Measurements from ENCODE around the gene OPN3. TPM values are rescaled to one million over a fixed set of nuclear protein-coding genes. Genes with fewer than 3 reads are reported as not detected.
"Not testable (repeated sequence)": the region's sequence is repeated elsewhere in the genome, so short reads cannot be mapped to it uniquely, and the experiment has no call there.

Gene OPN3
- total RNA-seq, 2 donors from 2014 or later, result 7.2 to 13.4 TPM

GRCh38 chr1:241674805-241675384 lies 34.7 kb upstream of the OPN3 start:
- Histone ChIP-seq H3K27me3 (replicated peaks; ENCODE audit: insufficient read depth) (no peaks in the 10 kb centered on the region), H3K9me3 (no peaks in the 10 kb centered on the region), H3K4me1 (ENCODE audit: control insufficient read depth in 1 of 2, low read depth in 2 of 2) (no peaks in the 10 kb centered on the region), H3K4me3 (no peak overlapping the region), H3K27ac (no peak overlapping the region), H3K36me3 (no peaks in the 10 kb centered on the region)
- DNase-seq (ENCODE audit: low spot score) (no peak), ATAC-seq (ENCODE audit: insufficient number of reproducible peaks, low FRiP score, low read depth) (no peak)
- TF ChIP-seq CTCF (IDR thresholded peaks at IDR 0.05), result no peak

GRCh38 chr1:241672301-241672700 lies 32.1 kb upstream of the OPN3 start:
- TF ChIP-seq CTCF (IDR thresholded peaks at IDR 0.05), result no peak
- DNase-seq (ENCODE audit: low spot score) (no peak), ATAC-seq (ENCODE audit: insufficient number of reproducible peaks, low FRiP score, low read depth) (no peak)
- H3K4me1 ChIP-seq (ENCODE audit: control insufficient read depth in 1 of 2, low read depth in 2 of 2), result no peaks in the 10 kb centered on the region
- no peaks in the 10 kb centered on the region for H3K36me3 ChIP-seq
- H3K9me3 ChIP-seq, result no peaks in the 10 kb centered on the region
- no peak overlapping the region for H3K27ac ChIP-seq
- H3K4me3 ChIP-seq, result no peak overlapping the region
- H3K27me3 ChIP-seq (replicated peaks; ENCODE audit: insufficient read depth), result no peaks in the 10 kb centered on the region

GRCh38 chr1:241666419-241666818 lies 26.2 kb upstream of the OPN3 start:
- no peak overlapping the region for H3K27ac ChIP-seq
- ATAC-seq (ENCODE audit: insufficient number of reproducible peaks, low FRiP score, low read depth), result no peak

GRCh38 chr1:241660424-241660972 lies 20.3 kb upstream of the OPN3 start:
- H3K9me3 ChIP-seq, result no peaks in the 10 kb centered on the region
- no peak overlapping the region for H3K4me3 ChIP-seq
- H3K27me3 ChIP-seq (replicated peaks; ENCODE audit: insufficient read depth), result no peaks in the 10 kb centered on the region
- no peak overlapping the region for H3K27ac ChIP-seq
- TF ChIP-seq CTCF (IDR thresholded peaks at IDR 0.05), result no peak
- DNase-seq (ENCODE audit: low spot score) (no peak), ATAC-seq (ENCODE audit: insufficient number of reproducible peaks, low FRiP score, low read depth) (no peak)
- no peaks in the 10 kb centered on the region for H3K4me1 ChIP-seq (ENCODE audit: control insufficient read depth in 1 of 2, low read depth in 2 of 2)
- H3K36me3 ChIP-seq, result no peaks in the 10 kb centered on the region

More at GRCh38 chr1:241666419-241666818, 26.2 kb upstream of the OPN3 start:
- H3K9me3 ChIP-seq, result no peaks in the 10 kb centered on the region
- no peaks in the 10 kb centered on the region for H3K4me1 ChIP-seq (ENCODE audit: control insufficient read depth in 1 of 2, low read depth in 2 of 2)
- no peak for TF ChIP-seq CTCF (IDR thresholded peaks at IDR 0.05)
- no peak for DNase-seq (ENCODE audit: low spot score)
- H3K36me3 ChIP-seq, result no peaks in the 10 kb centered on the region
- no peak overlapping the region for H3K4me3 ChIP-seq
- H3K27me3 ChIP-seq (replicated peaks; ENCODE audit: insufficient read depth), result no peaks in the 10 kb centered on the region

GRCh38 chr1:241659016-241659415 lies 18.8 kb upstream of the OPN3 start:
- H3K27ac ChIP-seq; H3K4me1 ChIP-seq (ENCODE audit: control insufficient read depth in 1 of 2, low read depth in 2 of 2); H3K4me3 ChIP-seq; H3K9me3 ChIP-seq; H3K36me3 ChIP-seq; DNase-seq (ENCODE audit: low spot score); H3K27me3 ChIP-seq (replicated peaks; ENCODE audit: insufficient read depth); ATAC-seq (ENCODE audit: insufficient number of reproducible peaks, low FRiP score, low read depth): not testable (repeated sequence)
